Lung (tissue), 12 donors: ENCODE results near the gene ARL3. TPM values are rescaled to one million over a fixed set of nuclear protein-coding genes. Genes with fewer than 3 reads are reported as not detected.

Experiments
- ATAC-seq: fragments of 200-7000 bp; cut with Tn5 transposase; one replicate; pipeline ENCODE4 v1.9.1; 2020; ENCODE audit warnings: moderate number of reproducible peaks; ENCODE audit not compliant: insufficient read depth, low FRiP score
- DNase-seq, 3 donors: peaks; one replicate each; pipeline ENCODE4 v3.0.0-alpha.2; 2013 to 2017
- H3K27ac ChIP-seq, 2 donors: one replicate each; pipeline ENCODE4 v1.5.1; 2013; ENCODE audit warnings: mild to moderate bottlenecking in 2 of 2, moderate library complexity in 2 of 2, control low read depth in 1 of 2, inconsistent platforms in 1 of 2, low read depth in 1 of 2, low read length in 1 of 2
- H3K27me3 ChIP-seq, 3 donors: one replicate each; pipeline ENCODE4 v1.5.1; 2013; ENCODE audit warnings: low read length in 2 of 3; ENCODE audit not compliant: control insufficient read depth in 3 of 3, insufficient read depth in 3 of 3
- H3K36me3 ChIP-seq, 4 donors: one replicate each; pipeline ENCODE4 v1.5.1; 2013; ENCODE audit warnings: low read length in 4 of 4, mild to moderate bottlenecking in 1 of 4, moderate library complexity in 1 of 4; ENCODE audit not compliant: control insufficient read depth in 4 of 4, insufficient read depth in 4 of 4
- H3K4me1 ChIP-seq, 5 donors: one replicate each; pipeline ENCODE4 v1.5.1; 2013; ENCODE audit warnings: low read length in 5 of 5, mild to moderate bottlenecking in 2 of 5, moderate library complexity in 1 of 5; ENCODE audit not compliant: control insufficient read depth in 5 of 5, insufficient read depth in 5 of 5
- H3K4me3 ChIP-seq: one replicate; pipeline ENCODE4 v1.5.1; 2013; ENCODE audit warnings: mild to moderate bottlenecking, control low read depth, moderate library complexity
- H3K9ac ChIP-seq, 2 donors: one replicate each; pipeline ENCODE4 v1.5.1; 2013; ENCODE audit warnings: low read length in 2 of 2, control low read depth in 1 of 2; ENCODE audit not compliant: insufficient read depth in 1 of 2
- H3K9me3 ChIP-seq, 4 donors: one replicate each; pipeline ENCODE4 v1.5.1; 2013; ENCODE audit warnings: low read length in 3 of 4, mild to moderate bottlenecking in 1 of 4, moderate library complexity in 1 of 4; ENCODE audit not compliant: control insufficient read depth in 4 of 4, insufficient read depth in 3 of 4
- CTCF ChIP-seq: IDR thresholded peaks from 2 replicates; pipeline ENCODE4 v1.5.1; 2012; ENCODE audit warnings: mild to moderate bottlenecking; ENCODE audit errors: control extremely low read depth, extremely low read depth
- WGBS, 2 donors: extraction: QIAGEN DNeasy Blood & Tissue Kit; methylation state at CpG; one replicate each; pipeline ENCODE4 v1.1.7; 2013; 5-methylcytosine and 5-hydroxymethylcytosine counted together
- polyA plus RNA-seq, 2 donors: library from polyadenylated mRNA; stranded (reverse); fragments of 200-250 nt; gene quantifications; one replicate each; pipeline ENCODE4 v1.2.1, GENCODE V29; 2013
- total RNA-seq, 2 donors: library from RNA; depleted of rRNA in 1 of 2; stranded (reverse); fragments of >200 nt in 1 of 2; gene quantifications; one replicate each; pipeline ENCODE4 v1.2.1, GENCODE V29; 2014 to 2021
- donor health status: control.
- donor health status: control.
- donor health status: Bipolar disorder and iron deficiency.
- donor health status: healthy.
- donor health status: DM: yes; HTN: yes; CAD: no.

ARL3 gene
- total and polyA plus RNA-seq, 4 donors = 6.7 to 12.2 (median 9.7) TPM

GRCh38 chr10:102627736-102628293 is 86.4 kb downstream of the ARL3 start:
- H3K4me3 ChIP-seq = no peak overlapping the region
- no peaks in the 10 kb centered on the region for H3K9me3 ChIP-seq
- H3K4me1 ChIP-seq = peaks cover 8 to 86% (median 58%) of the 10 kb centered on the region in 5 donors
- TF ChIP-seq CTCF = no peak
- peak overlapping the region in 1 of 2 donors; percentile 64 for H3K9ac ChIP-seq
- H3K27me3 ChIP-seq = no peaks in the 10 kb centered on the region
- peak; percentile 59 to 66 (median 60) for DNase-seq
- ATAC-seq = peak; percentile 37
- WGBS, 2 donors = 50 to 74% methylated on average over 9 of the region's 9 CpGs
- peaks cover 0 to 11% (median 5%) of the 10 kb centered on the region in 4 donors for H3K36me3 ChIP-seq
- H3K27ac ChIP-seq = peak overlapping the region; percentile 47 to 90

GRCh38 chr10:102627291-102627735 is 86.9 kb downstream of the ARL3 start:
- H3K4me1 ChIP-seq = peaks cover 3 to 81% (median 53%) of the 10 kb centered on the region in 5 donors

GRCh38 chr10:102626026-102626685 is 88.0 kb downstream of the ARL3 start:
- H3K9ac ChIP-seq = no peak overlapping the region
- no peaks in the 10 kb centered on the region for H3K9me3 ChIP-seq
- ATAC-seq (no peak), DNase-seq (peak in 1 of 3 donors; percentile 70)
- H3K4me3 ChIP-seq = no peak overlapping the region
- peaks cover 3 to 82% (median 60%) of the 10 kb centered on the region in 5 donors for H3K4me1 ChIP-seq
- 56 to 62% methylated on average over 10 of the region's 10 CpGs for WGBS, 2 donors
- H3K27me3 ChIP-seq = no peaks in the 10 kb centered on the region
- H3K36me3 ChIP-seq = peaks cover 0 to 9% (median 5%) of the 10 kb centered on the region in 4 donors
- peak overlapping the region in 1 of 2 donors; percentile 55 for H3K27ac ChIP-seq
- no peak for TF ChIP-seq CTCF

More at GRCh38 chr10:102627291-102627735, 86.9 kb downstream of the ARL3 start:
- H3K36me3 ChIP-seq = peaks cover 0 to 11% (median 5%) of the 10 kb centered on the region in 4 donors
- H3K9ac ChIP-seq = peak overlapping the region in 1 of 2 donors; percentile 64
- no peaks in the 10 kb centered on the region for H3K27me3 ChIP-seq
- no peak overlapping the region for H3K4me3 ChIP-seq
- WGBS, 2 donors = 68 to 81% methylated on average over 12 of the region's 12 CpGs
- DNase-seq (no peak), ATAC-seq (no peak)
- H3K9me3 ChIP-seq = no peaks in the 10 kb centered on the region
- peak overlapping the region; percentile 47 to 90 for H3K27ac ChIP-seq
- TF ChIP-seq CTCF = no peak
